Measurements from ENCODE around the gene SLC22A13.
"Not testable (repeated sequence)": the region's sequence is repeated elsewhere in the genome, so short reads cannot be mapped to it uniquely, and the experiment has no call there.

The SLC22A13 gene

GRCh38 chr3:38314764-38315487 is 49.3 kb downstream of the SLC22A13 start:
- Histone ChIP-seq H3K9me3 (ENCODE audit: control insufficient read depth in 2 of 2, low read length in 2 of 2) (no peaks in the 10 kb centered on the region), H3K4me3 (ENCODE audit: low read length in 2 of 2) (no peak overlapping the region), H3K9ac (ENCODE audit: low read length in 2 of 2) (no peak overlapping the region), H3K27me3 (ENCODE audit: control insufficient read depth in 1 of 2, insufficient read depth in 2 of 2, low read length in 2 of 2) (no peaks in the 10 kb centered on the region), H3K36me3 (ENCODE audit: control insufficient read depth in 2 of 2, insufficient read depth in 2 of 2, low read length in 2 of 2) (no peaks in the 10 kb centered on the region), H3K27ac (ENCODE audit: low read length) (no peak overlapping the region), H3K4me1 (ENCODE audit: control insufficient read depth, insufficient read depth, low read length) (no peaks in the 10 kb centered on the region)

GRCh38 chr3:38315488-38316230 is 50.0 kb downstream of the SLC22A13 start:
- no peak overlapping the region for H3K4me3 ChIP-seq (ENCODE audit: low read length in 2 of 2)
- H3K36me3 ChIP-seq (ENCODE audit: control insufficient read depth in 2 of 2, insufficient read depth in 2 of 2, low read length in 2 of 2): no peaks in the 10 kb centered on the region
- no peaks in the 10 kb centered on the region for H3K4me1 ChIP-seq (ENCODE audit: control insufficient read depth, insufficient read depth, low read length)
- no peak overlapping the region for H3K9ac ChIP-seq (ENCODE audit: low read length in 2 of 2)
- no peak overlapping the region for H3K27ac ChIP-seq (ENCODE audit: low read length)
- no peaks in the 10 kb centered on the region for H3K9me3 ChIP-seq (ENCODE audit: control insufficient read depth in 2 of 2, low read length in 2 of 2)
- no peaks in the 10 kb centered on the region for H3K27me3 ChIP-seq (ENCODE audit: control insufficient read depth in 1 of 2, insufficient read depth in 2 of 2, low read length in 2 of 2)

GRCh38 chr3:38316356-38317191 is 51.0 kb downstream of the SLC22A13 start:
- Histone ChIP-seq H3K36me3 (ENCODE audit: control insufficient read depth in 2 of 2, insufficient read depth in 2 of 2, low read length in 2 of 2) (no peaks in the 10 kb centered on the region), H3K27me3 (ENCODE audit: control insufficient read depth in 1 of 2, insufficient read depth in 2 of 2, low read length in 2 of 2) (no peaks in the 10 kb centered on the region), H3K27ac (ENCODE audit: low read length) (no peak overlapping the region), H3K4me1 (ENCODE audit: control insufficient read depth, insufficient read depth, low read length) (no peaks in the 10 kb centered on the region), H3K9me3 (ENCODE audit: control insufficient read depth in 2 of 2, low read length in 2 of 2) (no peaks in the 10 kb centered on the region), H3K4me3 (ENCODE audit: low read length in 2 of 2) (no peak overlapping the region), H3K9ac (ENCODE audit: low read length in 2 of 2) (no peak overlapping the region)

- H3K9me3 ChIP-seq (ENCODE audit: control insufficient read depth in 2 of 2, low read length in 2 of 2): no peaks in the 10 kb centered on the region
- no peak overlapping the region for H3K4me3 ChIP-seq (ENCODE audit: low read length in 2 of 2)
- H3K36me3 ChIP-seq (ENCODE audit: control insufficient read depth in 2 of 2, insufficient read depth in 2 of 2, low read length in 2 of 2): no peaks in the 10 kb centered on the region
- H3K9ac ChIP-seq (ENCODE audit: low read length in 2 of 2): no peak overlapping the region
- H3K27ac ChIP-seq (ENCODE audit: low read length): no peak overlapping the region
- H3K4me1 ChIP-seq (ENCODE audit: control insufficient read depth, insufficient read depth, low read length): no peaks in the 10 kb centered on the region
- H3K27me3 ChIP-seq (ENCODE audit: control insufficient read depth in 1 of 2, insufficient read depth in 2 of 2, low read length in 2 of 2): no peaks in the 10 kb centered on the region
These were observed 51.7 kb downstream of the SLC22A13 start for GRCh38 chr3:38317192-38317759.

GRCh38 chr3:38318766-38319671 is 53.4 kb downstream of the SLC22A13 start:
- no peak overlapping the region for H3K9ac ChIP-seq (ENCODE audit: low read length in 2 of 2)
- no peaks in the 10 kb centered on the region for H3K36me3 ChIP-seq (ENCODE audit: control insufficient read depth in 2 of 2, insufficient read depth in 2 of 2, low read length in 2 of 2)
- H3K4me1 ChIP-seq (ENCODE audit: control insufficient read depth, insufficient read depth, low read length): no peaks in the 10 kb centered on the region
- H3K4me3 ChIP-seq (ENCODE audit: low read length in 2 of 2): no peak overlapping the region
- no peak overlapping the region for H3K27ac ChIP-seq (ENCODE audit: low read length)
- no peaks in the 10 kb centered on the region for H3K27me3 ChIP-seq (ENCODE audit: control insufficient read depth in 1 of 2, insufficient read depth in 2 of 2, low read length in 2 of 2)
- no peaks in the 10 kb centered on the region for H3K9me3 ChIP-seq (ENCODE audit: control insufficient read depth in 2 of 2, low read length in 2 of 2)

GRCh38 chr3:38320638-38321037 is 55.0 kb downstream of the SLC22A13 start:
- H3K4me1 ChIP-seq (ENCODE audit: control insufficient read depth, insufficient read depth, low read length); H3K36me3 ChIP-seq (ENCODE audit: control insufficient read depth in 2 of 2, insufficient read depth in 2 of 2, low read length in 2 of 2); H3K9me3 ChIP-seq (ENCODE audit: control insufficient read depth in 2 of 2, low read length in 2 of 2); H3K9ac ChIP-seq (ENCODE audit: low read length in 2 of 2); H3K27ac ChIP-seq (ENCODE audit: low read length); H3K27me3 ChIP-seq (ENCODE audit: control insufficient read depth in 1 of 2, insufficient read depth in 2 of 2, low read length in 2 of 2); H3K4me3 ChIP-seq (ENCODE audit: low read length in 2 of 2): not testable (repeated sequence)

- Histone ChIP-seq H3K9ac (ENCODE audit: low read length in 2 of 2) (no peak overlapping the region), H3K9me3 (ENCODE audit: control insufficient read depth in 2 of 2, low read length in 2 of 2) (no peaks in the 10 kb centered on the region), H3K27ac (ENCODE audit: low read length) (no peak overlapping the region), H3K36me3 (ENCODE audit: control insufficient read depth in 2 of 2, insufficient read depth in 2 of 2, low read length in 2 of 2) (no peaks in the 10 kb centered on the region), H3K27me3 (ENCODE audit: control insufficient read depth in 1 of 2, insufficient read depth in 2 of 2, low read length in 2 of 2) (no peaks in the 10 kb centered on the region), H3K4me1 (ENCODE audit: control insufficient read depth, insufficient read depth, low read length) (no peaks in the 10 kb centered on the region), H3K4me3 (ENCODE audit: low read length in 2 of 2) (no peak overlapping the region)
These were observed 57.4 kb downstream of the SLC22A13 start for GRCh38 chr3:38323060-38323459.

- Histone ChIP-seq H3K4me3 (ENCODE audit: low read length in 2 of 2) (no peak overlapping the region), H3K4me1 (ENCODE audit: control insufficient read depth, insufficient read depth, low read length) (no peaks in the 10 kb centered on the region), H3K27me3 (ENCODE audit: control insufficient read depth in 1 of 2, insufficient read depth in 2 of 2, low read length in 2 of 2) (no peaks in the 10 kb centered on the region), H3K27ac (ENCODE audit: low read length) (no peak overlapping the region), H3K9me3 (ENCODE audit: control insufficient read depth in 2 of 2, low read length in 2 of 2) (no peaks in the 10 kb centered on the region), H3K9ac (ENCODE audit: low read length in 2 of 2) (no peak overlapping the region), H3K36me3 (ENCODE audit: control insufficient read depth in 2 of 2, insufficient read depth in 2 of 2, low read length in 2 of 2) (no peaks in the 10 kb centered on the region)
These were observed 59.6 kb downstream of the SLC22A13 start for GRCh38 chr3:38325256-38325655.

- no peak overlapping the region for H3K27ac ChIP-seq (ENCODE audit: low read length)
- no peak overlapping the region for H3K9ac ChIP-seq (ENCODE audit: low read length in 2 of 2)
- H3K4me1 ChIP-seq (ENCODE audit: control insufficient read depth, insufficient read depth, low read length): no peaks in the 10 kb centered on the region
- H3K36me3 ChIP-seq (ENCODE audit: control insufficient read depth in 2 of 2, insufficient read depth in 2 of 2, low read length in 2 of 2): no peaks in the 10 kb centered on the region
- H3K9me3 ChIP-seq (ENCODE audit: control insufficient read depth in 2 of 2, low read length in 2 of 2): no peaks in the 10 kb centered on the region
- H3K4me3 ChIP-seq (ENCODE audit: low read length in 2 of 2): no peak overlapping the region
- no peaks in the 10 kb centered on the region for H3K27me3 ChIP-seq (ENCODE audit: control insufficient read depth in 1 of 2, insufficient read depth in 2 of 2, low read length in 2 of 2)
These were observed 61.9 kb downstream of the SLC22A13 start for GRCh38 chr3:38327335-38328009.
